ENCODE results near the gene TP53I11.

DNA sequence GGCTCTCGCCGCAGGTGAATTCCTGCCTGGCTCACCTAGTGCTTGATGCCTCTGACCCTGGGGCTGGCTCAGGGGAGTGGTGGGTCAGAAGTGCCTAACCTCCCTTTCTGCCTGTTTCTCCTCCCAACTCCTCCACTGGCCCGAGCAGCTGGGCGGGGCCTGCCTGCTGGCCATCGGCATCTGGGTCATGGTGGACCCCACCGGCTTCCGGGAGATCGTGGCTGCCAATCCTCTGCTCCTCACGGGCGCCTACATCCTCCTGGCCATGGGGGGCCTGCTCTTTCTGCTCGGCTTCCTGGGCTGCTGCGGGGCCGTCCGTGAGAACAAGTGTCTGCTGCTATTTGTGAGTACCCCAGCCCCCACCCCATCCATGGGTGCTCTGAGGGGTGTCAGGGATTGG lies 41.1 kb downstream of the TP53I11 start:
- TF ChIP-seq, protein P1, sequence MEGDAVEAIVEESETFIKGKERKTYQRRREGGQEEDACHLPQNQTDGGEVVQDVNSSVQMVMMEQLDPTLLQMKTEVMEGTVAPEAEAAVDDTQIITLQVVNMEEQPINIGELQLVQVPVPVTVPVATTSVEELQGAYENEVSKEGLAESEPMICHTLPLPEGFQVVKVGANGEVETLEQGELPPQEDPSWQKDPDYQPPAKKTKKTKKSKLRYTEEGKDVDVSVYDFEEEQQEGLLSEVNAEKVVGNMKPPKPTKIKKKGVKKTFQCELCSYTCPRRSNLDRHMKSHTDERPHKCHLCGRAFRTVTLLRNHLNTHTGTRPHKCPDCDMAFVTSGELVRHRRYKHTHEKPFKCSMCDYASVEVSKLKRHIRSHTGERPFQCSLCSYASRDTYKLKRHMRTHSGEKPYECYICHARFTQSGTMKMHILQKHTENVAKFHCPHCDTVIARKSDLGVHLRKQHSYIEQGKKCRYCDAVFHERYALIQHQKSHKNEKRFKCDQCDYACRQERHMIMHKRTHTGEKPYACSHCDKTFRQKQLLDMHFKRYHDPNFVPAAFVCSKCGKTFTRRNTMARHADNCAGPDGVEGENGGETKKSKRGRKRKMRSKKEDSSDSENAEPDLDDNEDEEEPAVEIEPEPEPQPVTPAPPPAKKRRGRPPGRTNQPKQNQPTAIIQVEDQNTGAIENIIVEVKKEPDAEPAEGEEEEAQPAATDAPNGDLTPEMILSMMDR (IDR thresholded peaks at IDR 0.05; ENCODE audit: insufficient read depth, low read depth, low read length): no peak
- TF ChIP-seq EZH2 (IDR thresholded peaks at IDR 0.05; ENCODE audit: insufficient read depth, low read length): no peak

Data from astrocyte (in vitro differentiated cells and primary cell).